Lung (tissue), 12 donors: ENCODE measurements around the gene NPFFR2. TPM values are rescaled to one million over a fixed set of nuclear protein-coding genes. Genes with fewer than 3 reads are reported as not detected.
"Not testable (repeated sequence)": the region's sequence is repeated elsewhere in the genome, so short reads cannot be mapped to it uniquely, and the experiment has no call there.

Experiments
- ATAC-seq: fragments of 200-7000 bp; cut with Tn5 transposase; one replicate; pipeline ENCODE4 v1.9.1; 2020; ENCODE audit warnings: moderate number of reproducible peaks; ENCODE audit not compliant: insufficient read depth, low FRiP score
- DNase-seq, 3 donors: peaks; one replicate each; pipeline ENCODE4 v3.0.0-alpha.2; 2013 to 2017
- H3K27ac ChIP-seq, 2 donors: one replicate each; pipeline ENCODE4 v1.5.1; 2013; ENCODE audit warnings: mild to moderate bottlenecking in 2 of 2, moderate library complexity in 2 of 2, control low read depth in 1 of 2, inconsistent platforms in 1 of 2, low read depth in 1 of 2, low read length in 1 of 2
- H3K27me3 ChIP-seq, 3 donors: one replicate each; pipeline ENCODE4 v1.5.1; 2013; ENCODE audit warnings: low read length in 2 of 3; ENCODE audit not compliant: control insufficient read depth in 3 of 3, insufficient read depth in 3 of 3
- H3K36me3 ChIP-seq, 4 donors: one replicate each; pipeline ENCODE4 v1.5.1; 2013; ENCODE audit warnings: low read length in 4 of 4, mild to moderate bottlenecking in 1 of 4, moderate library complexity in 1 of 4; ENCODE audit not compliant: control insufficient read depth in 4 of 4, insufficient read depth in 4 of 4
- H3K4me1 ChIP-seq, 5 donors: one replicate each; pipeline ENCODE4 v1.5.1; 2013; ENCODE audit warnings: low read length in 5 of 5, mild to moderate bottlenecking in 2 of 5, moderate library complexity in 1 of 5; ENCODE audit not compliant: control insufficient read depth in 5 of 5, insufficient read depth in 5 of 5
- H3K4me3 ChIP-seq: one replicate; pipeline ENCODE4 v1.5.1; 2013; ENCODE audit warnings: mild to moderate bottlenecking, control low read depth, moderate library complexity
- H3K9ac ChIP-seq, 2 donors: one replicate each; pipeline ENCODE4 v1.5.1; 2013; ENCODE audit warnings: low read length in 2 of 2, control low read depth in 1 of 2; ENCODE audit not compliant: insufficient read depth in 1 of 2
- H3K9me3 ChIP-seq, 4 donors: one replicate each; pipeline ENCODE4 v1.5.1; 2013; ENCODE audit warnings: low read length in 3 of 4, mild to moderate bottlenecking in 1 of 4, moderate library complexity in 1 of 4; ENCODE audit not compliant: control insufficient read depth in 4 of 4, insufficient read depth in 3 of 4
- WGBS, 2 donors: extraction: QIAGEN DNeasy Blood & Tissue Kit; methylation state at CpG; one replicate each; pipeline ENCODE4 v1.1.7; 2013; 5-methylcytosine and 5-hydroxymethylcytosine counted together
- polyA plus RNA-seq, 2 donors: library from polyadenylated mRNA; stranded (reverse); fragments of 200-250 nt; gene quantifications; one replicate each; pipeline ENCODE4 v1.2.1, GENCODE V29; 2013
- total RNA-seq, 2 donors: library from RNA; depleted of rRNA in 1 of 2; stranded (reverse); fragments of >200 nt in 1 of 2; gene quantifications; one replicate each; pipeline ENCODE4 v1.2.1, GENCODE V29; 2014 to 2021
- TF ChIP-seq, protein P1 (sequence below): IDR thresholded peaks from 2 replicates; pipeline ENCODE4 v1.5.1; 2012; ENCODE audit warnings: mild to moderate bottlenecking; ENCODE audit errors: control extremely low read depth, extremely low read depth
- donor health status: control.
- donor health status: control.
- donor health status: Bipolar disorder and iron deficiency.
- donor health status: healthy.
- donor health status: DM: yes; HTN: yes; CAD: no.

Gene NPFFR2
- total and polyA plus RNA-seq, 4 donors, result not detected

DNA sequence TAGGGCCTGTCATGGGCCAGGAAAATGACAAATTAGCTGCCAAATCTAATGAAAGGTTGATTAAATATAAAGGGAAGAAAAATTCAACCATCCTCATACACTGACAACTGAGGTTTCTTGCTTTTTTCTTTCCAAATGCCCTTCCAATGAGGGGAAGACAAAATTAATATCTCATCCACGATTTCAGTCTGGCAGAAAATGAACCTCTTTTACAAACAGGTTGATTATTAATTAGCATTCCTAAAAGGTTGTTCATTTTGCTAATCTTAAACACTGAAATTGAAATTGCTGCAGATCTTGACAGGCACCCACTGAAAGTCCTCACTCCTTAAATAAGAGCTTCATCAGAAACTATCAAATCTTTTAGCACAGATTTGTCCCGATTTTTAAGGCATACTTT, 45.5 kb downstream of the NPFFR2 start:
- no peaks in the 10 kb centered on the region for H3K4me1 ChIP-seq
- TF ChIP-seq, protein P1, sequence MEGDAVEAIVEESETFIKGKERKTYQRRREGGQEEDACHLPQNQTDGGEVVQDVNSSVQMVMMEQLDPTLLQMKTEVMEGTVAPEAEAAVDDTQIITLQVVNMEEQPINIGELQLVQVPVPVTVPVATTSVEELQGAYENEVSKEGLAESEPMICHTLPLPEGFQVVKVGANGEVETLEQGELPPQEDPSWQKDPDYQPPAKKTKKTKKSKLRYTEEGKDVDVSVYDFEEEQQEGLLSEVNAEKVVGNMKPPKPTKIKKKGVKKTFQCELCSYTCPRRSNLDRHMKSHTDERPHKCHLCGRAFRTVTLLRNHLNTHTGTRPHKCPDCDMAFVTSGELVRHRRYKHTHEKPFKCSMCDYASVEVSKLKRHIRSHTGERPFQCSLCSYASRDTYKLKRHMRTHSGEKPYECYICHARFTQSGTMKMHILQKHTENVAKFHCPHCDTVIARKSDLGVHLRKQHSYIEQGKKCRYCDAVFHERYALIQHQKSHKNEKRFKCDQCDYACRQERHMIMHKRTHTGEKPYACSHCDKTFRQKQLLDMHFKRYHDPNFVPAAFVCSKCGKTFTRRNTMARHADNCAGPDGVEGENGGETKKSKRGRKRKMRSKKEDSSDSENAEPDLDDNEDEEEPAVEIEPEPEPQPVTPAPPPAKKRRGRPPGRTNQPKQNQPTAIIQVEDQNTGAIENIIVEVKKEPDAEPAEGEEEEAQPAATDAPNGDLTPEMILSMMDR, result no peak
- DNase-seq (no peak), ATAC-seq (no peak)
- WGBS, 2 donors, result 68 to 76% methylated on average over 2 of the region's 2 CpGs
- no peaks in the 10 kb centered on the region for H3K9me3 ChIP-seq
- H3K27me3 ChIP-seq, result no peaks in the 10 kb centered on the region
- H3K36me3 ChIP-seq, result no peaks in the 10 kb centered on the region
- H3K4me3 ChIP-seq, result no peak overlapping the region
- H3K9ac ChIP-seq, result no peak overlapping the region
- H3K27ac ChIP-seq, result no peak overlapping the region

DNA sequence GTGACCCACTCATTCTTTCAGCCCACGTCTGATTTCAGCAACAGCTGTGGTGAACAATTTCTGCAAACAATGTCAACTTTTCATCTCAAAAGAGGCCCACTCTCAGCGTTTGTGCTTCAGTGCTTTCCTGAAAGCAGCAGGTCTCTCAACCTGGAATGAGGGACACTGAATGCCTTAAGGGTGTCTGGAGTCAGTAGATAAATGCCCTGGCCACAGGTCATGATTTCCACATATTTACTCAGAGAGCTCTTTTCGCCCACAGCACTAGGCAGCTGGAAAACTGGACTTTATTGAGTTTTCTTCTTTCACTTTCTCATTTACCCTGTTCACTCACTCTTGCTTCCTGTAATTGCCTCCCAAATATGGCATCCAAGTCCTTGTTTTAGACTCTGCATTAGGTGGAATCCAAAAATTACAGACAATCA, 52.8 kb downstream of the NPFFR2 start:
- no peak overlapping the region for H3K9ac ChIP-seq
- peak; percentile 47 for ATAC-seq
- WGBS, 2 donors, result 24 to 34% methylated on average over 3 of the region's 3 CpGs

DNA sequence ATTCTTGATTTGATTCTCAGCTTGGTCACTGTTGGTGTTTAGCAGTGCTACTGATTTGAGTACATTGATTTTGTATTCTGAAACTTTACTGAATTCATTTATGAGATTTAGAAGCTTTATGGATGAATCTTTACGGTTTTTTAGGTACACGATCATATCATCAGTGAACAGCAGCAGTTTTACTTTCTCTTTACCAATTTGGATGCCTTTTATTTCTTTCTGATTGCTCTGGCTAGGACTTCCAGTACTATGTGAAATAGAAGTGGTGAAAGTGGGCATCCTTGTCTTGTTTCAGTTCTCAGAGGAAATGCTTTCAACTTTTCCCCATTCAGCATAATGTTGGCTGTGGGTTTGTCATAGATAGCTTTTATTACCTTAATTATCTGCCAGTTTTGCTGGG, 58.8 kb downstream of the NPFFR2 start:
- H3K27me3 ChIP-seq, H3K9ac ChIP-seq, DNase-seq, H3K4me1 ChIP-seq, H3K9me3 ChIP-seq, H3K27ac ChIP-seq, ATAC-seq, H3K4me3 ChIP-seq, H3K36me3 ChIP-seq: not testable (repeated sequence)
- 92 to 95% methylated on average over 2 of the region's 2 CpGs for WGBS, 2 donors

More for the DNA sequence above, 52.8 kb downstream of the NPFFR2 start:
- H3K9me3 ChIP-seq, result no peaks in the 10 kb centered on the region
- H3K27me3 ChIP-seq, result no peaks in the 10 kb centered on the region
- DNase-seq, result no peak
- no peak overlapping the region for H3K4me3 ChIP-seq
- TF ChIP-seq, protein P1, result no peak
- no peak overlapping the region for H3K27ac ChIP-seq
- H3K4me1 ChIP-seq, result no peaks in the 10 kb centered on the region
- H3K36me3 ChIP-seq, result no peaks in the 10 kb centered on the region

DNA sequence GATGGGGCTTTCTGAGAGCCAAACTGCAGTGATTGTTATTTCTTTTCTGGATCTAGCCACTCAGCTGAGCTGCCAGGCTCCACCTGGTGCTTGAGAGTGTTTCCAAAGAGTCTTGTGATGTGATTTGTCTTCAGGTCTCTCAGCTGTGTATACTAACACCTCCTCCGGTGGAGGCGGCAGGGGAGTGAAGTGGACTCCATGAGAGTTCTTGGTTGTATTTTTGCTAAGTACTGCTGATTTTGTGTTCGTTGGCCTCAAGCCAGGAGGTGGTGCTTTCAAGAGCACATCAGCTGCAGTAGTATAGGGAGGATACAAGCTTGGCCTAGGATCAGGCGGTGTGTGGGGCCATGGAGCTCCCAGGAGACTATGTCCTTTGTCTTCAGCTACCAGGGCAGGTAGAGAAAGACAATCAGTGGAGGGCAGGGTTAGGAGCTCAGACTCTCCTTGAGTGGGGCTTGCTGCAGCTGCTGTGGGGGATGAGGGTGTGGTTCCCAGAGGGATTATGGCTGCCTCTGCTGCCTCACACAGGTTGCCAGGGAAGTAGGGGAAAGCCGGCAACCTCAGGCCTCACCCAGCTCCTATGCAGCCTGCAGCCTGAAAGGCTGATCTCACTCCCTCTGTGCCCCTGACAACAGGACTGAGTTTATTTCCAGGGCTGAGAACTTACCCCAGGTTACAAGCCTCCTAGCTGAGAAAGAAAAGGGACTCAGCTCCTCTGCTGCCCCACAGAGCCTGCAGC, 62.4 kb downstream of the NPFFR2 start:
- no peak overlapping the region for H3K4me3 ChIP-seq
- ATAC-seq (peak; percentile 72), DNase-seq (peak; percentile 65 to 84 (median 76))
- H3K9ac ChIP-seq, result no peak overlapping the region
- H3K36me3 ChIP-seq, result no peaks in the 10 kb centered on the region
- H3K27me3 ChIP-seq, result no peaks in the 10 kb centered on the region
- H3K27ac ChIP-seq, result no peak overlapping the region
- TF ChIP-seq, protein P1, result no peak
- WGBS, 2 donors, result 65 to 83% methylated on average over 5 of the region's 5 CpGs
- H3K4me1 ChIP-seq, result no peaks in the 10 kb centered on the region
- peaks cover 0 to 2% (median 0%) of the 10 kb centered on the region in 4 donors for H3K9me3 ChIP-seq
